GM21825 (cell line): ENCODE measurements around the gene PKD1.
"Not testable (repeated sequence)": the region's sequence is repeated elsewhere in the genome, so short reads cannot be mapped to it uniquely, and the experiment has no call there.

Experiments used
- ATAC-seq: cut with Tn5 transposase; IDR thresholded peaks from one replicate; pipeline ENCODE4 v1.9.1; 2021; ENCODE audit warnings: mild to moderate bottlenecking, moderate library complexity; ENCODE audit not compliant: unreplicated experiment

The PKD1 gene

GRCh38 chr16:2126161-2126743, 9.4 kb downstream of the PKD1 start:
- not testable (repeated sequence) for ATAC-seq

DNA sequence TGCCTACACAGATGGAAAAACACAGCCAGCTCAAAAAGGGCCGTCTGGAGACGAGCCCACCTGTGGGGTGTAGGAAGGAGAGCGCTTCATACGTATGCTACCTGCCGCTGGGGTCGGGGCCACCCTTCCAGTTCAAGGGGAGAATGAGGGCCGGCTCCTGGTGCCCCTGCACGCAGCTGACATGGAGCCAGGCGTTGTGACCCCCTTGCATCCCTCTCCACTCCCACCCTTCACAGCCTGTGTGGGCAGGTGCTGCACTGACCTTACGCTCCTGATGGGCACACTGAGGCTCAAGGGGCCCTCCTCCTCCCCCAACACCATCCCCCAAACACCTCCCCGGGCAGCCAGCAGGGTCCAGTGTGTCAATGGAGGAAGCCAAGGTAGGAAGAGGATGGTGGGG, 10.1 kb downstream of the PKD1 start:
- ATAC-seq = not testable (repeated sequence)

GRCh38 chr16:2124694-2125444, 10.8 kb downstream of the PKD1 start:
- ATAC-seq = not testable (repeated sequence)

- not testable (repeated sequence) for ATAC-seq
Observed at GRCh38 chr16:2124377-2124693, 11.4 kb downstream of the PKD1 start.

DNA sequence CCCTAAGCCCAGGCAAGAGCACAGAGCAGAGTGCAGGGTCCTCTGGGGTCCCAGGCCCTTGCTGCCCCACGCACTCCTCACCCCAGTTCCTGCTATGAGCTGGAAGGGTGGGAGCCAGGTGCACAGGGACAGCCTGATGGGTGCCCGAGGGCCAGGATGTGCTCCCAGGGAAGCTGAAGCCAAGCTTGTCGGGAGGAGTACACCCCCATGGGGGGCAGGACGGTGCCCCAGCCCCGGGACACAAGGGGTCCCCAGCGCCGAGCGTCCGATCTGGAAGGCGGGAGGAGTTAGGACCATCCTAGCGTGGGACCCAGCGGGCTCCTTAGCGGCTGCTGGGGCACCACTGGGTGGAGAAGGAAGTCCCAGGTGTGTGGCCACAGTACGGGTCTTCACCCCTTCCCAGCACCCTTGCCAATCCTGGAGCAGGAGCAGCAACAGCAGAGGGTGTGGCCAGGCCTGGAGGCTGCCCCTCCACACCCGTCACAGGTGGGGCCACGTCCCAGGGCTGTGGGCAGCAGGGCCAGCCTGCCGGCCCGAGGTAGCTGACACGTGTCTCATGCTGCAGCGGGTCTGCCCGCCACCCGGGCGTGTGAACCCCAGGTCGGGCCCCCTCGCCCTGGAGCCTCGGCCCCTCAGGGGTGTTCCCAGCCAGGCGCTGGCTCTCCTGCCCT, 11.9 kb downstream of the PKD1 start:
- ATAC-seq = not testable (repeated sequence)

DNA sequence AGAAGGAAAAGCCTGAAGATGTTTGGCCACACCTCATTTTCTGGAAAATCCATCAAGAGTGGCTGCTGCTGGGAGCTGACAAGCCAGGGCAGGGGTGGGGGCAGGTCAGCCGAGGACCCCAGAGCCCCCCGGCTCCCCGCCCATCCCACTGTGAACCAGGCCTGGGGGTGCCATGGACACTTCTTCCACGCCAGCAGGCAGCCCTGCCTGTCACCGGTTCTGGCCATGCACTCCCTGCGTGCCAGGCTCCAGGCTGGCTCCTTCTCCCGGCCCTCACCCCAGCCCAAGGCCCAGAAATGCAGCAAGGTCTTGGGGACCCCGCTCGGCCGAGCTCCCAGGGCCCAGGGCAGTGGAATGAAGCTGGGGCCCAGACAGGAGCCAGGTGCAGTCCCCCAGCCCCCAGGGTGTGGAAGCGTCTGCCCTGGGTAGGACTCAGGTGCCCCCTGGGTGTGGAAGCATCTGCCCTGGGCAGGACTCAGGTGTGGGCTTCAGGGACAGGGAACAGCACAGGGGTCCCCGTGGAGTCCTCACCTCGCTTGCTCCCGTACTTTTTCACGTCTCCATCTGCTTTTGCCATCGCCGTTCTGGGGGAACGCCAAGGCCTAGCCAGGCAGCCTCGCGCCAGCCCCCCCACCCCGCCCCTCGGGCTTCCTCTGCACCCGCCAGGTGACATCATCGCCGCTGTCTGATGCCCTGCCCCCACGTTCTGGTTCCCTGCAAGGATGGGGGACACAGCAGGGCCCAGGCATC, 12.6 kb downstream of the PKD1 start:
- not testable (repeated sequence) for ATAC-seq

DNA sequence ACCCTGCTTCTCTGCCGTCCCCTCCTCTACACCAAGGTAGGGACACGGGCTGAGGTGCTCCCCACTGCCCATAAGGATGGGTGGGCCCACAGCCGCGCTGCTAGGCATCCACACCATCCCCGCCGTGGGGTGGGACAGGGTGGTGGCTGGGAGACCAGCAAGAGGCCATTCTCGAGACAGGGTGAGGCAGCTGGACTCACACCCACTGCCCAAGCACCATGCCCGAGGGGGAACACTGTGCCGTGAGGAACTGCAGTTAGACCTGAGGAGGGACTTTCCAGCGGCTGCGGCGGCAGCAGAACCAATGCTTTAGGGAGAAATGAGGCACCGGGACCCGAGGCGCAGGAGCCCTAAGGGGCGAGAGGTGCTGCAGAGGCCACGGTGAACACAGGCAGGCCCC, 13.3 kb downstream of the PKD1 start:
- ATAC-seq = no peak

- ATAC-seq = no peak
Observed at GRCh38 chr16:2121853-2122252, 13.8 kb downstream of the PKD1 start.

GRCh38 chr16:2121325-2121724, 14.4 kb downstream of the PKD1 start:
- not testable (repeated sequence) for ATAC-seq

DNA sequence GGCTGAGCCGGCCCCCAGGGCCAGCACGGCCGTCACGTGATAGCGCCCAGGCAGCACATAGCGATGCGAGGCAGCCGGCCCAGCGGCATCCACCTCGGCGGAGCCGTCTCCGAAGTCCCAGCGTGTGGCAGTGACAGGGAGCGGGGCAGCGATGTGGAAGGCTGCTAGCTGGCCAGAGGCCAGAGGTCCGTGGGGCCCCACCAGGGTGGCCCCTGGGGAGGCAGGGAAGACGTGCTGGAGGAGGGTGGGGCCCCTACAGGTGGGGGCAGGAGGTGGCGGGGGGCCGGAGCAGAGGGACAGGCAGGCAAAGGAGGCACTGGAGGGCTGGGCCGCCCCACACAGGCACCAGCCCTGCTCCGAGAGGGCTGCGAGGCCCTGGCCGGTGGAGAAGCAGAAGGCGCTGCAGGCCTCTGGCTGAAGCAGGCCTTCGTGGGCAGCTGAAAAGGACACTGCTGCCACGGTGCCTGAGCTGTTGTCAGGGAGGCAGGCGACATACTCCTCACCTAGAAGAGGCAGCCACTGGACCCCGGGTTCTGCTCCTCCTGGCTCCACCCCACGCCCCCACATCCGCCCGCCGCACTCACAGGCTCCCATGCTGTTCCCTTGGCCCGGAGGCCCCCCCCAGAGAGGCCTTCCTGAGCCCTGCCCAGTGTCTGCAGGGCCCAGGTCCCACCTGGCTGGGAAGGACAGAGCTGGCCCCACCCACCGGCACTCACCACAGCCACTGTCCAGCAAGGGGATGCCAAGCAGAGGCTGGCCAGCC, 17.6 kb downstream of the PKD1 start:
- not testable (repeated sequence) for ATAC-seq

- ATAC-seq = not testable (repeated sequence)
Observed at GRCh38 chr16:2117341-2117740, 18.4 kb downstream of the PKD1 start.

DNA sequence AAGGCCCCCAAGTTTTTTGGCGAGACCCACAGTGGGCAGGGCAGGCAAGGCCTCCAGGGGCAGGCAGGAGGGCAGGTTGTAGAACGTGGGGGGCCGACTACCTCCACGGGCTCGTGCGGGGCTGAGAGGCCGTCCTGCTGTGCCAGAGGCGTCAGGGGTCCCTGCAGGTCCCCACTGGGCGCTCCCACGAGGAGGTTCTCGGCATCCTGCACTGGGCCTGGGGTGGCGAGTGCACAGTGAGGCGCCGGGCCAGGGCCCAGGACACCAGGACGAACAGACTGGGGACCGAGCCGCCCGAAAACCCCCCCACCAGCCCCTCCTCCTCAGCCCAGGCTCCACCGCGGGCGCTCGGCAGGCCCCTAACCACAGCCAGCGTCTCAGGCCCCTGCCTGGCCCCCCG, 19.3 kb downstream of the PKD1 start:
- ATAC-seq = not testable (repeated sequence)

GRCh38 chr16:2115591-2115973, 20.1 kb downstream of the PKD1 start:
- ATAC-seq = no peak

DNA sequence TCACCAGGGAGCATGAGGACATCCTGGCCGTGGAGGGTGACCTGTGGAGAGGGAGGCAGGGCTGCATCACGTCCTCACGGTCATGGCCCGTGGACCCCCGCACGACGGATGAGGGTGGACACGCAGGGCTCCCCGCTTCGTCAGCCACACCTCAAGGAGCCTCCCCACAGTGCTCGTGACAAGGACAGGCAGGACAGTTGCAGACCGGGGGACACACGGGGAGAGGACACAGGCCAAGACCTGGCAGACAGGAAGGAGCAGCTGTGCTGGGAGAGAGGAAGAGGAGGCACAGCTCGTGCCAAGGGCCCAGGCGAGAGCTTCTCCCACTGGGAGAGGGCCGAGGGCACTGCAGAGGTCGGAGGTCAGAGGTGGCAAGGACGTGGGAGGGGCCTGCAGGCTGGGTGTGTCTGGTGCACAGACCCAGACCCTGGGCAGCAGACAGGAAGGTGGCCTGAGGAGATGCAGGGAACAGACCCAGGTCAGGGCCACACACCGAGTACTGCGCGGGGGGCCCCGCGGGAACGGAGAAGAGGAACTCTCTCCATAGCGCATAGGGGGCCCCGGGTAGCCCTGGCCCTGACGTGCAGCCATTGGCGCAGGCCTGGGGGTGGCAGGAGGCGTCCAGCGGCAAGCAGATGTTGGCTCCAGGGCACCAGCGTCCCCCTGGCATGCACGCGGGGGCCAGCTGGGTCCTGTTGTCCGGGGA, 20.7 kb downstream of the PKD1 start:
- not testable (repeated sequence) for ATAC-seq

DNA sequence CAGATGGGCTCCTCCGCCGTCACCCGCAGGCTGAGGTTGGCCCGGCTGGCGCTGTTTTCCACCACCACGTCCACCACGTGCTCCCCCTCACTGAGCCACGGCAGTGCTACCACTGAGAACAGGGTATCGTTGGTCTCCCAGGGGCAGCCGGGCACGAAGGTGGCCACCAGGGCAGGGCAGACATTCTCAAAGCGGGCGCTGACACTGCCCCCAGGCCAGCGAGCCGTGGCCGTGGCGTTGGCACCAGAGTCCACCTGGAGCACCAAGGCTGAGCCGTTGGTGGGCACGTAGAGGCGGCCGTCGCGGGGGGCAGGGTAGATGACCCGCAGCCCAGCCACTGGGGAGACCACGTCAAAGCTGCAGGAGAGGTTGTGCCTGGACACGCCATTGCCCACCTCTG, 21.5 kb downstream of the PKD1 start:
- not testable (repeated sequence) for ATAC-seq

DNA sequence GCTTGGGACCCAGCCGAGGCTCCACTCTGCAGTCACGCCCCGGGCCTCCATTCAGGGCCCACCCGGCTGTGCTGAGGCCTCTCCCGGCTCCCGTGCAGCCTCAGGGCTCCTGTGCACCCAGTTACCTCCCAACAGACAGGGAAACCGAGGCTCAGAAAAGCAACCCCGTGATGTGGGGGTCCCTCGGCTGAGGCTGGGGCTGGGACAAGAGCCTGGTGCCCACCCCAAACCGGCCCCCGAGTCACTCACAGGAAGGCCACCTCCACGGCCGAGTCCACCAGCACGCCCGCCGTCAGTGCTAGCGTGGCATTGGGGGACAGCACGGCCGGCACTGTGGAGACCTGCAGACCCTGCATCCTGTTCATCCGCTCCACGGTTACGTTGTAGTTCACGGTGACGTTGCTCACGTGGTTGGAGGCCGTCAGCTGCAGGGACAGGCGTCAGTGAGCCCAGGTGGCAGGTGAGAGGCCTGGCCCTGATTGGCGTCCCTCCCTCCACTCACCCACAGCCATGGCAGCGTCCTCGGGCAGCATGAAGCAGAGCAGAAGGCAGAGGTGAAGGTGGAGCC, 23.1 kb downstream of the PKD1 start:
- not testable (repeated sequence) for ATAC-seq

GRCh38 chr16:2111412-2112335, 24.0 kb downstream of the PKD1 start:
- ATAC-seq = not testable (repeated sequence)

- ATAC-seq = not testable (repeated sequence)
Observed at GRCh38 chr16:2111009-2111353, 24.7 kb downstream of the PKD1 start.
